G401.6 (cell line): ENCODE measurements around the gene ZMIZ1.

ENCODE experiments used
- FAIRE-seq: peaks from 2 replicates; lab custom pipeline; 2012; peaks lifted over from hg19 to GRCh38; lab: Jason Lieb, UNC

Gene ZMIZ1

GRCh38 chr10:79311581-79312407 lies 243.0 kb downstream of the ZMIZ1 start:
- no peak for FAIRE-seq

- FAIRE-seq: no peak
These were observed 243.9 kb downstream of the ZMIZ1 start for GRCh38 chr10:79312601-79313187.

GRCh38 chr10:79313320-79313719 lies 244.6 kb downstream of the ZMIZ1 start:
- FAIRE-seq: no peak

GRCh38 chr10:79313911-79314439 lies 245.2 kb downstream of the ZMIZ1 start:
- no peak for FAIRE-seq

- no peak for FAIRE-seq
These were observed 246.2 kb downstream of the ZMIZ1 start for GRCh38 chr10:79314761-79315601.

GRCh38 chr10:79315602-79315920 lies 246.8 kb downstream of the ZMIZ1 start:
- FAIRE-seq: no peak

- FAIRE-seq: no peak
These were observed 248.1 kb downstream of the ZMIZ1 start for GRCh38 chr10:79316671-79317431.

GRCh38 chr10:79318369-79318768 lies 249.6 kb downstream of the ZMIZ1 start:
- FAIRE-seq: no peak

GRCh38 chr10:79319115-79319771 lies 250.5 kb downstream of the ZMIZ1 start:
- FAIRE-seq: no peak

- FAIRE-seq: no peak
These were observed 251.6 kb downstream of the ZMIZ1 start for GRCh38 chr10:79320316-79320715.

GRCh38 chr10:79320820-79321493 lies 252.2 kb downstream of the ZMIZ1 start:
- no peak for FAIRE-seq

GRCh38 chr10:79321494-79321882 lies 252.7 kb downstream of the ZMIZ1 start:
- no peak for FAIRE-seq

GRCh38 chr10:79321951-79322350 lies 253.2 kb downstream of the ZMIZ1 start:
- FAIRE-seq: no peak

- no peak for FAIRE-seq
These were observed 254.1 kb downstream of the ZMIZ1 start for GRCh38 chr10:79322616-79323543.

GRCh38 chr10:79323602-79324001 lies 254.8 kb downstream of the ZMIZ1 start:
- no peak for FAIRE-seq

- FAIRE-seq: no peak
These were observed 255.4 kb downstream of the ZMIZ1 start for GRCh38 chr10:79324032-79324695.

GRCh38 chr10:79326361-79327089 lies 257.8 kb downstream of the ZMIZ1 start:
- no peak for FAIRE-seq

- no peak for FAIRE-seq
These were observed 258.3 kb downstream of the ZMIZ1 start for GRCh38 chr10:79327090-79327457.
